Transverse colon (tissue), 3 donors: ENCODE results near the gene WDR7.

Experiments used
- CTCF ChIP-seq, 5 experiments: fragments of 200-600 bp in 3 of 5; fragments of 450-650 bp in 2 of 5; sonication (generic) in 3 of 5; IDR thresholded peaks; 1 replicate in 2 of 5; 2 replicates in 3 of 5; pipeline ENCODE4 v1.5.1; 2016 to 2017; ENCODE audit warnings: antibody characterized with exemption in 5 of 5, inconsistent platforms in 3 of 5, mild to moderate bottlenecking in 2 of 5, moderate library complexity in 1 of 5
- EP300 ChIP-seq: sonication (generic); formaldehyde crosslinking; IDR thresholded peaks from one replicate; pipeline ENCODE4 v1.6.1; 2017; ENCODE audit warnings: antibody characterized with exemption, low read depth

DNA sequence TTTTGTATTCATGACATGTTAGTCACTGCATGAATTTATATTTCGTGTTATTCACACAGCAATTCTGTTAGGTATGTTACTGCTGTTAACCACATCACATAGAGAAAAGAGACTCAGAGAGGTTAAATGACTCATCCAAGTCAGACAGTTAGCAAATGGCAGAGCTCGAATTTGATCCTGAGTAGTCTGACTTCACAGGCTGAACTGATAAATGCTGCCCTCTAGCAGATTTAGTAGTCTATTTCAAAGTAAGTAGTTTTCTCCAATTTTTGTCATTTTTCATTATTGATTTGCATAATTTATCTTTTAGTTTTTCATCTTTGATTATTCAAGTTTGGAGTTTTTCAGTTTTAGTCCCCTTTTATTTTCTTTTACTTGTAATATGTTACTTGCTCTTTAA is 58.3 kb downstream of the WDR7 start:
- TF ChIP-seq CTCF (IDR thresholded peaks at IDR 0.05): peak in 2 of 5 experiments; percentile 17 to 22
- TF ChIP-seq EP300: no peak
